ENCODE results near the gene CMPK2. TPM values are rescaled to one million over a fixed set of nuclear protein-coding genes. Genes with fewer than 3 reads are reported as not detected.

CMPK2 gene
- total RNA-seq, 2 donors from 2014 or later: 2.0 to 2.6 TPM

- no peak overlapping the region for H3K4me3 Mint-ChIP-seq
- H3K36me3 Mint-ChIP-seq (ENCODE audit: low read depth): no peaks in the 10 kb centered on the region
- H3K4me1 Mint-ChIP-seq: no peaks in the 10 kb centered on the region
- H3K9me3 Mint-ChIP-seq: no peaks in the 10 kb centered on the region
- H3K27ac Mint-ChIP-seq: no peak overlapping the region
- peaks cover 2% of the 10 kb centered on the region for H3K27me3 Mint-ChIP-seq
- ATAC-seq (replicated peaks): no peak
Measured at GRCh38 chr2:6820236-6820635, 45.5 kb downstream of the CMPK2 start.

GRCh38 chr2:6819668-6820067 is 46.0 kb downstream of the CMPK2 start:
- ATAC-seq (replicated peaks): no peak
- H3K4me1 Mint-ChIP-seq: no peaks in the 10 kb centered on the region
- H3K27ac Mint-ChIP-seq: no peak overlapping the region
- no peaks in the 10 kb centered on the region for H3K9me3 Mint-ChIP-seq
- peaks cover 3% of the 10 kb centered on the region for H3K27me3 Mint-ChIP-seq
- no peaks in the 10 kb centered on the region for H3K36me3 Mint-ChIP-seq (ENCODE audit: low read depth)
- H3K4me3 Mint-ChIP-seq: no peak overlapping the region

- Mint-ChIP-seq H3K27me3 (peaks cover 7% of the 10 kb centered on the region), H3K36me3 (ENCODE audit: low read depth) (no peaks in the 10 kb centered on the region), H3K4me3 (no peak overlapping the region), H3K4me1 (no peaks in the 10 kb centered on the region), H3K9me3 (no peaks in the 10 kb centered on the region), H3K27ac (no peak overlapping the region)
- no peak for ATAC-seq (replicated peaks)
Measured at GRCh38 chr2:6818012-6818411, 47.7 kb downstream of the CMPK2 start.

GRCh38 chr2:6814869-6815268 is 50.8 kb downstream of the CMPK2 start:
- H3K4me3 Mint-ChIP-seq: no peak overlapping the region
- no peaks in the 10 kb centered on the region for H3K9me3 Mint-ChIP-seq

GRCh38 chr2:6814312-6814711 is 51.4 kb downstream of the CMPK2 start:
- no peaks in the 10 kb centered on the region for H3K36me3 Mint-ChIP-seq (ENCODE audit: low read depth)
- peaks cover 22% of the 10 kb centered on the region for H3K27me3 Mint-ChIP-seq
- H3K9me3 Mint-ChIP-seq: no peaks in the 10 kb centered on the region
- no peak overlapping the region for H3K27ac Mint-ChIP-seq
- no peak overlapping the region for H3K4me3 Mint-ChIP-seq
- H3K4me1 Mint-ChIP-seq: no peaks in the 10 kb centered on the region
- ATAC-seq (replicated peaks): no peak

More at GRCh38 chr2:6814869-6815268, 50.8 kb downstream of the CMPK2 start:
- H3K27me3 Mint-ChIP-seq: peaks cover 21% of the 10 kb centered on the region
- no peak for ATAC-seq (replicated peaks)
- H3K4me1 Mint-ChIP-seq: no peaks in the 10 kb centered on the region
- no peaks in the 10 kb centered on the region for H3K36me3 Mint-ChIP-seq (ENCODE audit: low read depth)
- H3K27ac Mint-ChIP-seq: no peak overlapping the region

- no peak overlapping the region for H3K27ac Mint-ChIP-seq
- H3K4me1 Mint-ChIP-seq: no peaks in the 10 kb centered on the region
- no peak overlapping the region for H3K4me3 Mint-ChIP-seq
- peaks cover 24% of the 10 kb centered on the region for H3K27me3 Mint-ChIP-seq
- H3K36me3 Mint-ChIP-seq (ENCODE audit: low read depth): no peaks in the 10 kb centered on the region
- no peak for ATAC-seq (replicated peaks)
- no peaks in the 10 kb centered on the region for H3K9me3 Mint-ChIP-seq
Measured at GRCh38 chr2:6813573-6813972, 52.1 kb downstream of the CMPK2 start.

GRCh38 chr2:6812857-6813530 is 52.7 kb downstream of the CMPK2 start:
- Mint-ChIP-seq H3K9me3 (no peaks in the 10 kb centered on the region), H3K27me3 (peaks cover 25% of the 10 kb centered on the region), H3K36me3 (ENCODE audit: low read depth) (no peaks in the 10 kb centered on the region), H3K4me1 (no peaks in the 10 kb centered on the region), H3K27ac (no peak overlapping the region), H3K4me3 (no peak overlapping the region)
- ATAC-seq (replicated peaks): no peak

- no peaks in the 10 kb centered on the region for H3K9me3 Mint-ChIP-seq
- ATAC-seq (replicated peaks): no peak
Measured at GRCh38 chr2:6810961-6811360, 54.7 kb downstream of the CMPK2 start.

GRCh38 chr2:6808426-6808825 is 57.3 kb downstream of the CMPK2 start:
- H3K4me1 Mint-ChIP-seq: no peaks in the 10 kb centered on the region
- no peaks in the 10 kb centered on the region for H3K36me3 Mint-ChIP-seq (ENCODE audit: low read depth)
- no peaks in the 10 kb centered on the region for H3K9me3 Mint-ChIP-seq
- no peak overlapping the region for H3K4me3 Mint-ChIP-seq
- peaks cover 39% of the 10 kb centered on the region for H3K27me3 Mint-ChIP-seq
- ATAC-seq (replicated peaks): no peak
- no peak overlapping the region for H3K27ac Mint-ChIP-seq

More at GRCh38 chr2:6810961-6811360, 54.7 kb downstream of the CMPK2 start:
- no peaks in the 10 kb centered on the region for H3K4me1 Mint-ChIP-seq
- no peak overlapping the region for H3K4me3 Mint-ChIP-seq
- no peak overlapping the region for H3K27ac Mint-ChIP-seq
- peaks cover 30% of the 10 kb centered on the region for H3K27me3 Mint-ChIP-seq
- no peaks in the 10 kb centered on the region for H3K36me3 Mint-ChIP-seq (ENCODE audit: low read depth)

GRCh38 chr2:6806604-6807003 is 59.1 kb downstream of the CMPK2 start:
- no peak for ATAC-seq (replicated peaks)
- Mint-ChIP-seq H3K27me3 (peaks cover 46% of the 10 kb centered on the region), H3K9me3 (no peaks in the 10 kb centered on the region)

GRCh38 chr2:6800553-6800952 is 65.2 kb downstream of the CMPK2 start:
- ATAC-seq (replicated peaks): no peak
- peaks cover 29% of the 10 kb centered on the region for H3K27me3 Mint-ChIP-seq
- no peak overlapping the region for H3K4me3 Mint-ChIP-seq
- no peak overlapping the region for H3K27ac Mint-ChIP-seq
- no peaks in the 10 kb centered on the region for H3K4me1 Mint-ChIP-seq
- H3K9me3 Mint-ChIP-seq: no peaks in the 10 kb centered on the region
- no peaks in the 10 kb centered on the region for H3K36me3 Mint-ChIP-seq (ENCODE audit: low read depth)

More at GRCh38 chr2:6806604-6807003, 59.1 kb downstream of the CMPK2 start:
- Mint-ChIP-seq H3K4me3 (no peak overlapping the region), H3K4me1 (no peaks in the 10 kb centered on the region), H3K36me3 (ENCODE audit: low read depth) (no peaks in the 10 kb centered on the region), H3K27ac (no peak overlapping the region)

Other genes with a start within 250 kb of the CMPK2 start
- 1 to 10 TPM; 2.8 to 4.5 TPM for gene RSAD2, start 11.9 kb upstream of the CMPK2 start, total RNA-seq
- 10 to 100 TPM; 13.6 to 29.2 TPM for gene RNF144A, start 51.5 kb upstream of the CMPK2 start, total RNA-seq